Gastroesophageal sphincter (tissue), 4 donors: ENCODE data around the gene RHOT1. TPM values are rescaled to one million over a fixed set of nuclear protein-coding genes. Genes with fewer than 3 reads are reported as not detected.

Experiments
- ATAC-seq: fragments of 150-250 bp; one replicate; pipeline ENCODE4 v1.9.1; 2016; ENCODE audit warnings: mild to moderate bottlenecking, moderate library complexity
- H3K27ac ChIP-seq, 4 donors: fragments of 200-600 bp; sonication (generic) in 3 of 4; 1 replicate in 3 of 4; 2 replicates in 1 of 4; pipeline ENCODE4 v1.5.1; 2016 to 2019
- H3K27me3 ChIP-seq: fragments of 200-600 bp; sonication (generic); one replicate; pipeline ENCODE4 v1.5.1; 2019
- H3K36me3 ChIP-seq, 2 donors: fragments of 200-600 bp; sonication (generic); one replicate each; pipeline ENCODE4 v1.5.1; 2019; ENCODE audit warnings: control low read depth in 1 of 2
- H3K4me1 ChIP-seq, 3 donors: fragments of 200-600 bp; sonication (generic); 1 replicate in 2 of 3; 2 replicates in 1 of 3; pipeline ENCODE4 v1.5.1; 2016 to 2019; ENCODE audit warnings: control low read depth in 2 of 3
- H3K4me3 ChIP-seq, 2 donors: fragments of 200-600 bp; sonication (generic); one replicate each; pipeline ENCODE4 v1.5.1; 2019; ENCODE audit warnings: mild to moderate bottlenecking in 1 of 2, moderate library complexity in 1 of 2
- H3K9me3 ChIP-seq, 3 donors: fragments of 200-600 bp; sonication (generic); one replicate each; pipeline ENCODE4 v1.5.1; 2017 to 2019; ENCODE audit warnings: control low read depth in 2 of 3
- CTCF ChIP-seq, 4 experiments: fragments of 200-600 bp in 2 of 4; fragments of 450-650 bp in 2 of 4; sonication (generic) in 1 of 4; IDR thresholded peaks; one replicate each; pipeline ENCODE4 v1.5.1; 2017 to 2019; ENCODE audit warnings: antibody characterized with exemption in 4 of 4, mild to moderate bottlenecking in 2 of 4, moderate library complexity in 2 of 4
- EP300 ChIP-seq: sonication (generic); formaldehyde crosslinking; IDR thresholded peaks from one replicate; pipeline ENCODE4 v1.6.1; 2017; ENCODE audit warnings: antibody characterized with exemption, mild to moderate bottlenecking
- POLR2A ChIP-seq, 2 donors: fragments of 450-650 bp; IDR thresholded peaks; one replicate each; pipeline ENCODE4 v1.6.1; 2017; ENCODE audit warnings: antibody characterized with exemption in 2 of 2, mild to moderate bottlenecking in 2 of 2, moderate library complexity in 1 of 2
- POLR2AphosphoS5 ChIP-seq: sonication (generic); formaldehyde crosslinking; IDR thresholded peaks from one replicate; pipeline ENCODE4 v1.6.1; 2017; ENCODE audit warnings: antibody characterized with exemption
- WGBS, 2 donors: methylation state at CpG; one replicate each; pipeline ENCODE4 v1.1.5; 2018; ENCODE audit warnings: low coverage in 1 of 2; 5-methylcytosine and 5-hydroxymethylcytosine counted together
- total RNA-seq, 4 donors: library from RNA; depleted of rRNA; stranded (reverse); fragments of >200 nt; gene quantifications; one replicate each; pipeline ENCODE4 v1.1.0, GENCODE V29; 2016

The RHOT1 gene
- total RNA-seq, 4 donors from 2014 or later = 34.4 to 58.3 (median 46.0) TPM

GRCh38 chr17:32209608-32210007 lies 67.3 kb downstream of the RHOT1 start:
- TF ChIP-seq EP300 = no peak
- no peak for TF ChIP-seq POLR2AphosphoS5
- no peak for TF ChIP-seq POLR2A (IDR thresholded peaks at IDR 0.05)
- no peak for TF ChIP-seq CTCF (IDR thresholded peaks at IDR 0.05)
- no peaks in the 10 kb centered on the region for H3K27me3 ChIP-seq
- no peak for ATAC-seq
- H3K27ac ChIP-seq = no peak overlapping the region
- peaks cover 0 to 93% of the 10 kb centered on the region in 2 donors for H3K36me3 ChIP-seq
- H3K4me3 ChIP-seq = no peak overlapping the region
- H3K9me3 ChIP-seq = no peaks in the 10 kb centered on the region
- H3K4me1 ChIP-seq = no peaks in the 10 kb centered on the region

GRCh38 chr17:32211671-32212070 lies 69.4 kb downstream of the RHOT1 start:
- ATAC-seq = no peak
- H3K9me3 ChIP-seq = no peaks in the 10 kb centered on the region
- no peak overlapping the region for H3K4me3 ChIP-seq
- H3K4me1 ChIP-seq = no peaks in the 10 kb centered on the region
- no peak for TF ChIP-seq CTCF (IDR thresholded peaks at IDR 0.05)
- TF ChIP-seq POLR2A (IDR thresholded peaks at IDR 0.05) = no peak
- no peak for TF ChIP-seq EP300
- no peak for TF ChIP-seq POLR2AphosphoS5
- no peak overlapping the region for H3K27ac ChIP-seq
- no peaks in the 10 kb centered on the region for H3K27me3 ChIP-seq
- H3K36me3 ChIP-seq = peaks cover 0 to 79% of the 10 kb centered on the region in 2 donors
- WGBS, 2 donors = 60 to 85% methylated on average over 1 of the region's 1 CpG

GRCh38 chr17:32215696-32216095 lies 73.4 kb downstream of the RHOT1 start:
- H3K36me3 ChIP-seq = peaks cover 0 to 58% of the 10 kb centered on the region in 2 donors
- ATAC-seq = no peak
- no peaks in the 10 kb centered on the region for H3K27me3 ChIP-seq
- no peak overlapping the region for H3K4me3 ChIP-seq
- H3K9me3 ChIP-seq = no peaks in the 10 kb centered on the region
- H3K27ac ChIP-seq = no peak overlapping the region
- 85 to 90% methylated on average over 3 of the region's 3 CpGs for WGBS, 2 donors
- no peak for TF ChIP-seq POLR2AphosphoS5
- no peak for TF ChIP-seq CTCF (IDR thresholded peaks at IDR 0.05)
- no peak for TF ChIP-seq EP300
- TF ChIP-seq POLR2A (IDR thresholded peaks at IDR 0.05) = no peak
- no peaks in the 10 kb centered on the region for H3K4me1 ChIP-seq

GRCh38 chr17:32222621-32223020 lies 80.3 kb downstream of the RHOT1 start:
- ATAC-seq = no peak
- Histone ChIP-seq H3K4me1 (no peaks in the 10 kb centered on the region), H3K36me3 (peaks cover 0 to 68% of the 10 kb centered on the region in 2 donors), H3K27ac (no peak overlapping the region), H3K9me3 (no peaks in the 10 kb centered on the region), H3K27me3 (no peaks in the 10 kb centered on the region), H3K4me3 (no peak overlapping the region)
- 58 to 64% methylated on average over 3 of the region's 3 CpGs for WGBS, 2 donors
- no peak for TF ChIP-seq POLR2AphosphoS5
- no peak for TF ChIP-seq EP300
- no peak for TF ChIP-seq CTCF (IDR thresholded peaks at IDR 0.05)
- TF ChIP-seq POLR2A (IDR thresholded peaks at IDR 0.05) = no peak

GRCh38 chr17:32223703-32224102 lies 81.4 kb downstream of the RHOT1 start:
- Histone ChIP-seq H3K4me1 (no peaks in the 10 kb centered on the region), H3K36me3 (peaks cover 0 to 65% of the 10 kb centered on the region in 2 donors), H3K4me3 (no peak overlapping the region), H3K27ac (no peak overlapping the region), H3K27me3 (no peaks in the 10 kb centered on the region), H3K9me3 (no peaks in the 10 kb centered on the region)
- TF ChIP-seq POLR2A (IDR thresholded peaks at IDR 0.05) (no peak), POLR2AphosphoS5 (no peak), CTCF (IDR thresholded peaks at IDR 0.05) (no peak), EP300 (no peak)
- WGBS, 2 donors = 89 to 90% methylated on average over 3 of the region's 3 CpGs
- ATAC-seq = no peak
